NCI-H128 (cell line): Measurements from ENCODE around the gene TTLL6.
"Not testable (repeated sequence)": the region's sequence is repeated elsewhere in the genome, so short reads cannot be mapped to it uniquely, and the experiment has no call there.

Experiments
- DNase-seq: peaks from one replicate; lab custom pipeline; 2025; ENCODE audit not compliant: unreplicated experiment; lab: John Stamatoyannopoulos, UW

The TTLL6 gene

DNA sequence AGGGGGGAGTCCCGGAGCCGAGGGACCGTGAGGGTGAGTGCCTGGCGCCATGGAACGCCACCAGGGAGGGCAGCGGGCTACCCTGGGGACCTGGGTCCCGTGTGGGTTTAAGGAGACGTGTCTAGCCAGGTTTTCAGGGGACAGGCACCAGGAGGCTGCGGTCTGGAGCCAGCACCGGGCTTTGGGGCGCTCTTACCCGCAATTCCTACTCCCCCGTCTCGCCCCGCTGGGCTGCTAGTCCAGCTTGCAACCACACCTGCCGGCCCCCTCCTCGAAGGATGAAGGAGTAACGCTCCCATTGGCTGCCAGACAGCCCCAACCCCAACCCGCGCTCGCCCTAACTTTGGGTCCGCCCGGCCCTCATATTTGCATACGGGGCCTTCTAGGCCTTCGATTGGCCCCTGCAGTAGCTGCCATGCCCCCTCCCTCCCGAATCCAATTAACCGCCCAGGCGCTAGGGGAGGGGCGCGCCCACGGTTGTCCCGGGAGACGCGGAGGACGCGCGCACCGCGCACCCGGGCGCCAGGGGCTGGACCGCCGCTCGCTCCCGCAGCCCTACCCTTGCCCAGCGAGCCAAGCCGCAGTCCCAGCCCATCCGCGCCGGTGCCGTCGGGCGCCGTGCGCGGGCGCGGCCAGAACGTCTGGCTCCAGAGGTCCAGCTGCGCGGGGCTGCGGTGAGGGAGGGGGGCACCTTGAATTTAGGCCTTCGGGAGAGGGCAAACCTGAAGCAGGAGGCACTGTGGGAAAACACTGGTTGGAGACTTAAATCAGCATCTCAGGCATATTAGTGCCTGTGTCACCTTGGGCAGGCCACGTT lies at the start of gene TTLL6:
TTLL6 (minus strand) TSS at position 456 of the 817 bp plus-strand sequence; CDS start at position 299, 157 bp downstream.
- DNase-seq = peak; percentile 91

DNA sequence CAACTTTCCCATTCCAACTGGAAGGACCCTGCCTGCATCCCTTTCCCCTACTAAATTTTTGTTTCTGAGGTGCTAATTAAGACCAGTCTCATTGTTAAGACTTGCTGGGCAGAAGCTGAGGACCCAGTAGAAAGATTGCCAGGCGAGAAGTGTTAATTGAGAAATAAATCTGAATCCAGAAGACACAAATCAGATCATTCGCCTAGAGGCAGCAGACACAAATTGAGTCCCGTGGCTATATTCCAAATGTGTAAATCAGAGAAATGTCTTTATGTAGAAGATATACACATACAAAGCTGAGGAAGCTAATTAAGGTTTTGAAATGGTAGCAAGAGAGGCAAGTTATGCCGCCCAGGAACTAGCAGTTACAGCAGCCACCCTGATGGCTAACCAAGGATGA lies 43.4 kb upstream of the TTLL6 start:
- DNase-seq = no peak

DNA sequence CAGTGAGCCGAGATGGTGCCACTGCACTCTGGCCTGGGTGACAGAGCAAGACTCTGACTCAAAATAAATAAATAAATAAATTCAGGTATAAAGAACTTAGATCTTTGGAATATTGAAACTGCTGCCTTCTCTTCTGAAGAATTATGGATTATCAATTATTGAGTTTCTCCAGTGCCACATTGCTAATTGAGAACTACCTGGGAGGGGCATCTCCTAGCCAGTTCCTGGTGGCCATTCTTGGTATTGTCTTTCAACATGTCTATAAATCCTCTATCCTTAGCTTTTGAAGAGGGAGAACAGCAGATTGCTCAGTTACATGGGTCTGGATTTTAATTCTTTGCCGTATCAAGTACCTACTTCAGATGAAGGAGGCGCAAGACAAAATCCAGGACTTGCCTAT lies 43.0 kb upstream of the TTLL6 start:
- no peak for DNase-seq

DNA sequence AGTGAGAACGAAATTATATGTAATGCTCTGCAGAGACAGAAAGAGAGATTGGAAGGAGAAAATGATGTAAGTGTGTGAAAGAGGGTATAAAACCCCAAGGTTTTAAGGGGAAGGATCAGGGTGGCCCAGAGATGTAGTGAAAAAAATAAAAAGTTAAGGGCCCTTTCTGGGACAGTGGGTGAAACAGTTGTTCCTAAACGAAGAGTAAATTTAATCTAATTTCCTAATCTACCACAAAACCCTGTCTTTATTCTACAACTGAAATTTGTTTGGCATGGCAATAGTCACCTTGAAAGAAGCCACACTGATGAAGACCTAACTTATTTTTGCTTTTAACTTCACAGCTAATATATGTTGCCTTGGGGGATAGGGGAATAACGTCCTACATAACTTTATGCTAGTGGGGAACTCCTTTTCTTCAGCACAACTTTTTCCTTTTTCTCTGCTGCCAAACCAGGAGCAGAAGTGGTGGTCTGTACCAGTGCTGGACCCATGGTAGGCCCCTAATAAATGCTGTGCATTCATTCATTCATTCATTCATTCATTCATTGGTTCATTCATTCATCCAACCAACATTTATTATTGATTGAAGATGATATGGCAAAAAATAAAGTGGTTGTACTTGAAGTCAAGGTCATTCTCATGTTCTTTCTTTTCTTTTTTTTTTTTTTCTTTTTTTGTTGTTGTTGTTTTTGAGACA lies 39.2 kb upstream of the TTLL6 start:
- DNase-seq = no peak

DNA sequence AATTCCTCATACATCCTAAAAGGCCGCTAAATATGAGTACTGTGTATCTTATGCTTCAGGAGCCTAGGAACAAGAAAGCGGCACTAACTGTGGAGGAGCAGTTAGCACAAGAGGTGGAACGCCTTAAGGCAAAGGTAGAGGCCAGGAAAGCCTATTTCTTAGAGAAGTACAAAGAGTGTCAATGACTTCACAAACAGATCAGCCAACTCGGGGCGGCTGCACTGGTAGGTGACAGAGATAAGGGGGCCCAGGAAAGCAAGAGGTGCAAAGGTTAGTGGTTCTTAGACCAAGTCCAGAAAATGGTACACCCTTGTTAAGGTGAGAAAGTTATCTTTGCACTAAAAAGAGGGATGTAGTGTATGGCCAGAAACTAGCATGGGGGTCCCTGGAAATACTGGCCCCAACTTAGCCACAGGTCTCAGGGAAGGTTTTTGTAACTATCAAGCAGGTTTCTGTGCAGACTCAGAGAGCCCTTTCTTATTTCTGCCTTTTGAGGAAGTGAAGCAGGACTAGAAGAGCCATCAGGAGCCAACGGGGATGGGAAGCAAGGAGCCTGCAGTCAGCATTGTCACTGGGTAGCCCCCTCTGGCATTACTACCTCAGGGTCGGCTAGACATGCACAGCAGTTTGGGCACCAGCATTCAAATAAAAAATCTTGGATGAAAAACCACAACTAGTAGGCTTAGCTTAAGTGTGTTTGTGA lies 37.9 kb upstream of the TTLL6 start:
- no peak for DNase-seq

DNA sequence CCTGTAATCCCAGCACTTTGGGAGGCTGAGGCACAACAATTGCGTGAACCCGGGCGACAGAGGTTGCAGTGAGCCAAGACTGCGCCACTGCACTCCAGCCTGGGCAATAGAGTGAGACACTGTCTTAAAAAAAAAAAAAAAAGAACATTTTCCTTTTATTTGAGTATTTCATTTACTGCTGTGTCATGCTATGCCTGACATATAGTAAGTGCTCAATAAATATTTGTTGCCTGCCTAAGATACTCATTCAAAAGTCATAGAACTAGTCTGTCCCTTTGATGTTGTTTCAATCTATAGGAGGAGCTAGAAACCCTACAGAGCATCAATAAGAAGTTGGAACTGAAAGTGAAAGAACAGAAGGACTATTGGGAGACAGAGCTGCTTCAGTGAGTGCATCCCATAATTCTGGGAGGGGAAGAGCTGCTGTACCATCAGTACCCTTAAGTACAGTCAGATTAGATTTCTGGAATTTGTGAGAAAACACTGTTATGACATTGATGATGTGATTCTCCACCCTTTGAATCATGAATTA lies 33.8 kb upstream of the TTLL6 start:
- no peak for DNase-seq

DNA sequence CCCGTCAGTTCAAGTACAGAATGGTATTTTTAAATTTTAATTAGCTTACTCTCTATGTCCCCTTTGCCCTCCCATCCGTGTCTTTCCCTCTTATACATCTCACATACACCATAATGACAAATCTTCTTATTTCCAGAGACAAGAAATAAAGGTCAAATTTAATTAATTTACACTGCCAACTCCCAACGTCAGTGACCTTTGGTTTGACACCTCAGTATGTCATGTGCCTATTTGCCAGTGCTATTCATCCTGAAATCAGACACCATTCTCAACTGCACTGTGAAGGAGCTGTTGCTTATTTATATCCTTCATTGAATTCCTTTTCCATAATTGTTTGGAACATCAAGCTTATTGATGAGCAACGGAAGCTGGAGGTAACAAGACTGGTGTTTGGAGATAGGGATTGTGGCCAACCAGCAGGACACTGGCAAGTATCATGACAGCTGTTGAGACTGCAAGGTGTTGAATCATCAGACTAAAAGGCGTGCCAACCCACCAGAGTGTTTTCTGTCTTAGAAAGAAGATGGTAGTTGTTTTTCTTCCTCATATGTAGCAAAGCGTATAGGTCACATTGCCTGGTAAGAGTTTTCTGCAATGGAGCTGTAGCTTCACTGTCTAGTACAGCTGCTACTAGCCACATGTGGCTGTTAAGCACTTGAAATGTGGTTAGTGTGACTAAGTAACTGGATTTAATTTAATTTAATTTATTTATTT lies 26.3 kb upstream of the TTLL6 start:
- DNase-seq = no peak

DNA sequence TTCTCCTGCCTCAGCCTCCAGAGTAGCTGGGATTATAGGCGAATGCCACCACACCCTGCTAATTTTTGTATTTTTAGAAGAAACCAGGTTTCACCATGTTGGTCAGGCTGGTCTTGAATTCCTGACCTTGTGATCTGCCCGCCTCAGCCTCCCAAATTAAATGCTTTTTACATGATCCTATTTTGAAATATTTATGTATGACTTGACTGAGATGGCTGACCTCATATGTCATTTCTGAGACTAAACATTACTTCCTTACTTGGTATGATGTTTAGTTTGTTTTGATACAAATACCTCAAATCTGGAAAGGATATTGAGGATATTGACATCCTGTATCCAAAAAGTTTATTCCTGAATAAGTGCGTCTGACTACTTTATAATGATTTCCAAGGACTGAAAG lies 25.7 kb upstream of the TTLL6 start:
- DNase-seq = no peak

DNA sequence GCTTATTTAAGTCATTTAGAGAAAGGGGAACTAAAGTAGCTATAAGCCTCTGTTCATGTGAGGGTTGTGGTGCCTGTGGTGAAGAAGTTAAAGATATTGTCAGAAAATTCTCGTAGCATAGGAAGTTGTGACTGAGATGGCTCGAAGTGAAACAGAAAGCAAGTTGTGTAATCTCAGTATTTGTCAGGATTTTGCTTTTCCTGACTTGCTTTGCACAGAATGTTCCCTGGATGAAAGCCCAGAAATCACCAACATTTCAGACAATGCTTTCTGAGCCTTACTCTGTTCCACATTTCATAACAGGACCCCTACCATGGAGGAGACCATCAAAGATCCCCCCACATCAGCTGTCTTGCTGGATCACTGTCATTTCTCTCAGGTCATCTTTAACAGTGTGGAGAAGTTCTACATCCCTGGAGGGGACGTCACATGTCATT lies 24.4 kb upstream of the TTLL6 start:
- DNase-seq = no peak

DNA sequence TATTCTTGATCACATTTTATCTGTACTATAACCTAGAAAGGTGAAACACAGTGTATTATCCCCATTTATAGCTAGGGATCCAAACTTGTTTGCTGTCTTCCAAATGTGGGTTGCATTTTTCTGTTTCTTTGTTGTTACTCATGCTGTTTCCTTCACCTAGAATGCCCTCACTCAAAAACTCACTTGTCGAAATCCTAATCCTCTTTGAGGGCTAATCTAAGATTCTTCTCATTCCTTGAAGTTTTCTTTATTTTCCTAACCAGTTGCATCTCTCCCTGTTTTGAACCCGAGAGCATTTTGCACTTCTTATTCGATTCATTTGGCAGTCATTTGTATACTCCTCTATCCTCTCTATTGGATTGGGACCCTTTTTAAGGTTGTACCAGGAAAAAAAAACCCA lies 23.4 kb upstream of the TTLL6 start:
- no peak for DNase-seq

DNA sequence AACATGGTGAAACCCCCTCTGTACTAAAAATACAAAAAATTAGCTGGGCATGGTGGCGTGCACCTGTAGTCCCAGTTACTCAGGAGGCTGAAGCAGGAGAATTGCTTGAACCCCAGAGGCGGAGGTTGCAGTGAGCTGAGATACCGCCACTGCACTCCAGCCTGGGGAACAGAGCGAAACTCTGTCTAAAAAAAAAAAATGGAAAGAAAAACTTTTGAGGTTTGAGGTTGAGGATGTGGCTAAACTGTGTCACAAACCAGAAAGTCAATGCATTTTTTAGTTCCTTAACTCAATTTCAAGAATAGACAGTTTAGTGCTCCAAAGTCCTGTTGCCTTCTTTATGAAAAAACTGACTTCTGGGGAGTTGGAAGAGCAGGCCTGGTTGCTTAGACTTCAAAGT lies 20.4 kb upstream of the TTLL6 start:
- DNase-seq = not testable (repeated sequence)

DNA sequence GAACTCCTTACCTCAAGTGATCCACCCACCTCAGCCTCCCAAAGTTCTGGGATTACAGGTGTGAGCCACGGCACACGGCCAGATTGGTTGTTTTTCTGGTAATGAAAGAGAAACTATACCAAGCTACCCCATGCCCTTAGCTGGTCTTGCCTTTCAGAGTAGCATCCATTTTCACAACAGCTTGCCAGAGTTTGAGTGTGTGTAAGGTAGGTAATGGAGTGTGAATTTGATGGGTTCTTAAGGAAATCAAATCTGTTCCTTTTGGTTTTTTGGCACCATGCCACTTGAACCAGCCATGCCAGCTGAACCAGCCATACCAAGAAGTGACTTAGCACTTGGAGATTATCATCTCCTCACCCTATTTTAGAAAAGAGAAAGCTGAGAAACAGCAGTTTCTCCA lies 18.9 kb upstream of the TTLL6 start:
- no peak for DNase-seq

DNA sequence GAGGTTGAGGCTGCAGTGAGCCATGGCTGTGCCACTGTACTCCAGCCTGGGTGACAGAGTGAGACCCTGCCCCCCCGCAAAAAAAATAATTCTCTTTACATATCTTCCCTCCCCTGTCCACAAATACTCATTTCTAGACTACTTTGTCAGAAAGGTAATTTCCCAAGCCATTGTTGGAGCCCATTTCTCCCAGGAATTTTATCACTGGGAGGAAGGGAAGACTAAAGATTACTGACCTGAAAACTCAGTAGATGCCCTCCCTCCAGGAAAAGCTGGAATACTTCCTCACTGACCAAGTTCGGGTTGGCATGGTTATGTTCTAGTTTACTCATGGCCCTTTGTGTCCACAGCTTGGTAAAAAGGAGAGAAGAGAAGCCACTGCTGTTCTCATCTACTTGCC lies 17.9 kb upstream of the TTLL6 start:
- no peak for DNase-seq

DNA sequence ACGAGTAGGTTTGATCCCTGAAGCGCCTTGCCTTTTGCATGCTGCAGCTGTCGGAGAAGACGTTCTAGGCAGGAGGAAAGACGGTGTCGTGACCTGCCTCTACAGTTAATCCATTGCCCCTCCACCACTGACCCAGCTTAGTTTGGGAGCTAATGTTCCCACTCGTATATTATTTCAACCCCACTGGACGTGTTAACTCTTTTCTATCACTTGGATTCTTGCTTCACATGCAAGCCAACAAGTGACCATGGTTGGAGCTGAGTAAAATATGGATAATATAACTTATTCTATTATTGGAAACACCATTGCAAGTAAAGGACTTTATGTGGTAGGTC lies 14.5 kb upstream of the TTLL6 start:
- no peak for DNase-seq

DNA sequence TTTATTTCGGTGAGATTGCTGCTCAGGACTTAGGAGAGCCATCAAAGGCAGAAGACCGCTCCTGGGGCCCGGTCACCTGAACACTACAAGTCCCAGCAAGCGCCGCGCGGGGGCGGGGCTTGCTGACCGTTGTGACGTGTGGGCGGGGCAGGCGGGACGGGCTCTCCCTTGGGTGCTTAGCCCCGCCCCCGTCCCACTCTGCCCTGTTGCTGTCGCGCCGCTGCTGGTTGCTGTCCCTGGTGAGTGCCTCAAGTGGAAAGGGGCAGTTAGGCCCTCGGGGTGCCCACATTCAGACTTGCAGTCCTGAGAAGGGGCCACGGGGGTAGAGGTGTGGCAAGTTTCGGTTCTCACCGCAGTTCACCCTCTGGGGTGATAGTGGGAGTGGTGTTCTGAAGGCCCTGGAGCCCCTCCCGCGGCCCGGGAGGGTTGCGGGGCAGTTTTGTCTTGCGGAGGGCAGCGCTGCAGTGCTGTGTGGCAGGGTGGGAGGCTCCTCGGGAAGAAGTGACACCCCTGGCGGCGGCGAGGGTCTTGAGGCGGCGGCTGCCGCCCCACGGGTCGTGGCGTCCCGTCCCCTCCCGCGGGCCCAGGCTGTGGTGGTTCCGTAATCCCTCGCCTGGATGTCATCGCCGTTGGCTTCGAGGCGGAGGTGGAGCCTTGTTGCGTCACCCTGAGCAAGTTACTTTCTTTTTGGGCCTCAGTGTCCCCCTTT lies 14.0 kb upstream of the TTLL6 start, which contains the start of gene CALCOCO2:
CALCOCO2 (plus strand) TSS at position 196 of the 709 bp plus-strand sequence. CDS start 10,673 bp downstream, outside the sequence.
- peak; percentile 75 for DNase-seq

DNA sequence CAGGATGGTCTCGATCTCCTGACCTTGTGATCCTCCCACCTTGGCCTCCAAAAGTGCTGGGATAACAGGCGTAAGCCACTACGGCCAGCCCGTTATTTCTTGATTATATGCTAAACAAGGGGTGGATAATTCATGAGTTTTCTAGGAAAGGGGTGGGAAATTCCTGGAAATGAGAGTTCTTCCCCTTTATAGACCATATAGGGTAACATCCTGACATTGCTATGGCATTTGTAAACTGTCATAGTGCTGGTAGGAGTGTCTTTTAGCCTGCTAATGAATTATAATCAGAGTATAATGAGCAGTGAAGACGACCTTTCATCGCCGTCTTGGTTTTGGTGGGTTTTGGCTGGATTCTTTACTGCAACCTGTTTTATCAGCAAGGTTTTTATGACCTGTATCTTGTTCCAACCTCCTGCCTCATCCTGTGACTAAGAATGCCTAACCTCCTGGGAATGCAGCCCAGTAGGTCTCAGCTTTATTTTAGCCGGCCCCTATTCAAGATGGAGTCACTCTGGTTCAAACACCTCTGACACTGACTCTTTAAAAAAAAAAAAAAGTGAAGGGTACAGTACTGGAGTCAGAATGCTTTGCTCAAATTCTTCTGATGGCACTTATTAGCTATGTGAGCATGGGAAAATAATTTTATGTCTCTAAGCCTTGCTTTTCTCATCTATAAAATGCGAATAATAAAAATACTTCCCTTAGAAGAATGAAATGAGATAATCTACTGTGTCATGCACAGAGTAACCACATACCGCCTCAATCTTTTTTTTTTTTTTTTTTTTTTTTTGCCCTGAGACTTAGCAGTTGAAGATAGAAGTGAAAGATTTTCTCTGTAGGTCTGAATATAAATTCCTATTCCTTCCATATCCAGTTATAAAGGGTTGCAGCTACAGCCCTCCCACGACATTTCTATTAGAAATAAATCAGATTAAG lies 8.7 kb upstream of the TTLL6 start:
- DNase-seq = no peak

DNA sequence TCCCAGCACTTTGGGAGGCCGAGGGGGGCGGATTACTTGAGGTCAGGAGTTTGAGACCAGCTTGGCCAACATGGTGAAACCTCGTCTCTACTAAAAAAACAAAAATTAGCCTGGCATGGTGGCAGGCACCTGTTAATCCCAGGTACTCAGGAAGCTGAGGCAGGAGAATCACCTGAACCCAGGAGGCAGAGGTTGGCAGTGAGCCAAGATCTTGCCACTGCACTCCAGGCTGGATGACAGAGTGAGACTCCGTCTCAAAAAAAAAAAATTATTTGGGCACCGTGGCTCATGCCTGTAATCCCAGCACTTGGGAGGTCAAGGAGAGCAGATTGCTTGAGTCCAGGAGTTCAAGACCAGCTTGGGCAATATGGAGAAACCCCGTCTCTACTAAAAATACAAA lies 3.9 kb upstream of the TTLL6 start:
- DNase-seq = not testable (repeated sequence)

DNA sequence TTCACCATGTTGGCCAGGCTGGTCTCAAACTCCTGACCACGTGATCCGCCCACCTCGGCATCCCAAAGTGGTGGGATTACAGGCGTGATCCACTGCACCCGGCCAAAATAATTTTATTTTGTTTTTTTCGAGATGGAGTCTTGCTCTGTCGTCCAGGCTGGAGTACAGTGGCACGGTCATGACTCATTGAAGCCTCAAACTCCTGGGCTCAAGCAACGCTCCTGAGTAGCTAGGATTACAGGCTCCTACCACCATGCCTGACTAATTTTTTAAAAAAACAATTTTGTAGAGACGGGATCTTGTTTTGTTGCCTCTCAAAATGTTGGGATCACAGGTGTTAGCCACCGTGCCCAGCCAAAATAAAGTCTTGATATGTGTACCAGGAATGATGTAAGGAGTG lies 2.4 kb upstream of the TTLL6 start:
- DNase-seq = no peak

DNA sequence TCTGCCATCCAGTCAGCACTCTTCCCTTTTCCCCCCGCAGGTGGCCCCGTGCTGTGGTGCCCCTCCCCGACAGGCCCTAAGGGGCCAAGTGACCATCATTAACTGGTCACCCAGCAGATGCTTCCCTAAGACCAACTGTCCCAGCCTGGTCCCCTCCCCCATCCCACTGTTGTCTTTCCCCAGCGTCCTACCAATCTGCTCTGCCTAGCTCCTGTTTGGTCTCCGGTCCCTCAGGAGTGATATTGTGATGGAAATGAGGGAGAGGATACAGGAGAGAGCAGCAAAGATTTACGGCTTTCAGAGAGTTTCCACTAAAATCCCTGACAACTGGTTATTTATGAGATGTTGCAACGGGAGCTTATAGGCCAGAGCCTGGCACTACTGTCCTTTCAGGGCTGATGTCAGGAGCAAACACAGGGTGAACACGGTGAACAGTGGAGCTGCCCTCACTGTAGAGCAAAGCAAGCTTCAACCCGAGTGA lies 1.4 kb upstream of the TTLL6 start:
- no peak for DNase-seq
